Karpas-422 (cell line): ENCODE data around the gene PPME1. TPM values are rescaled to one million over a fixed set of nuclear protein-coding genes. Genes with fewer than 3 reads are reported as not detected.

ENCODE experiments used
- DNase-seq: peaks from one replicate; pipeline ENCODE4 v3.0.0-alpha.2; 2015
- H2AFZ ChIP-seq: fragments of 200-600 bp; sonication (generic); 2 replicates; pipeline ENCODE4 v1.6.1; 2014; ENCODE audit warnings: antibody characterized with exemption, low read length, mixed read lengths
- H3K27ac ChIP-seq: fragments of 200-600 bp; sonication (generic); 2 replicates; pipeline ENCODE4 v1.5.1; 2014; ENCODE audit warnings: mild to moderate bottlenecking, low read length, moderate library complexity
- H3K27me3 ChIP-seq: fragments of 200-600 bp; sonication (generic); 2 replicates; pipeline ENCODE4 v1.6.1; 2014; ENCODE audit warnings: low read length, mixed read lengths
- H3K36me3 ChIP-seq: fragments of 200-600 bp; sonication (generic); 2 replicates; pipeline ENCODE4 v1.6.1; 2014; ENCODE audit warnings: low read length, mixed read lengths; ENCODE audit not compliant: insufficient read depth
- H3K4me1 ChIP-seq: fragments of 200-600 bp; sonication (generic); 2 replicates; pipeline ENCODE4 v1.6.1; 2014; ENCODE audit warnings: mild to moderate bottlenecking, low read length, mixed read lengths
- H3K4me2 ChIP-seq: fragments of 200-600 bp; sonication (generic); 2 replicates; pipeline ENCODE4 v1.6.1; 2014; ENCODE audit warnings: low read length, low read depth, mild to moderate bottlenecking; ENCODE audit not compliant: poor library complexity, severe bottlenecking
- H3K4me3 ChIP-seq: fragments of 200-600 bp; sonication (generic); 2 replicates; pipeline ENCODE4 v1.5.1; 2014; ENCODE audit warnings: mild to moderate bottlenecking, antibody characterized with exemption, low read length, mixed read lengths
- H3K79me2 ChIP-seq: fragments of 200-600 bp; sonication (generic); 2 replicates; pipeline ENCODE4 v1.6.1; 2014; ENCODE audit warnings: mild to moderate bottlenecking, low read length, mixed read lengths
- H3K9ac ChIP-seq: fragments of 200-600 bp; sonication (generic); 2 replicates; pipeline ENCODE4 v1.6.0; 2014; ENCODE audit warnings: low read length
- H3K9me2 ChIP-seq: fragments of 200-600 bp; sonication (generic), shearing (Covaris generic); replicated peaks from 2 replicates; pipeline ENCODE4 v1.6.0; 2014; ENCODE audit warnings: mild to moderate bottlenecking, low read length, moderate library complexity; ENCODE audit not compliant: insufficient read depth
- H3K9me3 ChIP-seq: fragments of 300-700, 200-600 bp; sonication (generic); 2 replicates; pipeline ENCODE4 v1.6.1; 2014; ENCODE audit warnings: low read length, mixed read lengths
- H4K20me1 ChIP-seq: fragments of 200-600 bp; sonication (generic); 2 replicates; pipeline ENCODE4 v1.6.1; 2014; ENCODE audit warnings: mild to moderate bottlenecking, antibody characterized with exemption, low read length, low read depth; ENCODE audit not compliant: insufficient read depth
- total RNA-seq: library from RNA; depleted of rRNA; stranded (reverse); fragments of >200 nt; shearing (Covaris generic); gene quantifications from 2 replicates; pipeline ENCODE4 v1.2.3, GENCODE V29; 2014; ENCODE audit warnings: low replicate concordance

The PPME1 gene
- total RNA-seq, 1 experiment from 2014 or later, result 59.1 TPM

- Histone ChIP-seq H3K79me2 (no peaks in the 10 kb centered on the region), H3K27ac (no peak overlapping the region), H3K9me3 (no peaks in the 10 kb centered on the region), H3K9me2 (no peaks in the 10 kb centered on the region), H3K27me3 (no peaks in the 10 kb centered on the region), H2AFZ (no peak overlapping the region), H3K36me3 (no peaks in the 10 kb centered on the region), H3K4me3 (no peak overlapping the region), H3K4me1 (no peaks in the 10 kb centered on the region), H4K20me1 (no peaks in the 10 kb centered on the region), H3K4me2 (no peak overlapping the region), H3K9ac (no peak overlapping the region)
- no peak for DNase-seq
Measured at GRCh38 chr11:74279256-74279655, 108.2 kb downstream of the PPME1 start.

- Histone ChIP-seq H4K20me1 (no peaks in the 10 kb centered on the region), H3K9me2 (no peaks in the 10 kb centered on the region), H3K79me2 (no peaks in the 10 kb centered on the region), H3K9me3 (no peaks in the 10 kb centered on the region), H3K9ac (no peak overlapping the region), H3K27me3 (no peaks in the 10 kb centered on the region), H3K36me3 (no peaks in the 10 kb centered on the region), H3K27ac (no peak overlapping the region), H3K4me1 (no peaks in the 10 kb centered on the region), H3K4me3 (no peak overlapping the region), H2AFZ (no peak overlapping the region), H3K4me2 (no peak overlapping the region)
- no peak for DNase-seq
Measured at GRCh38 chr11:74280494-74280893, 109.4 kb downstream of the PPME1 start.

GRCh38 chr11:74282421-74282820 is 111.3 kb downstream of the PPME1 start:
- Histone ChIP-seq H4K20me1 (no peaks in the 10 kb centered on the region), H3K4me2 (no peak overlapping the region), H2AFZ (no peak overlapping the region), H3K4me3 (no peak overlapping the region), H3K4me1 (no peaks in the 10 kb centered on the region), H3K36me3 (no peaks in the 10 kb centered on the region), H3K9me3 (no peaks in the 10 kb centered on the region), H3K9me2 (no peaks in the 10 kb centered on the region), H3K9ac (no peak overlapping the region), H3K79me2 (no peaks in the 10 kb centered on the region), H3K27ac (no peak overlapping the region), H3K27me3 (no peaks in the 10 kb centered on the region)
- no peak for DNase-seq

- Histone ChIP-seq H3K9ac (no peak overlapping the region), H3K36me3 (no peaks in the 10 kb centered on the region), H3K27ac (no peak overlapping the region), H3K9me2 (no peaks in the 10 kb centered on the region), H3K4me1 (no peaks in the 10 kb centered on the region), H2AFZ (no peak overlapping the region), H3K4me3 (no peak overlapping the region), H4K20me1 (no peaks in the 10 kb centered on the region), H3K4me2 (no peak overlapping the region), H3K27me3 (no peaks in the 10 kb centered on the region), H3K9me3 (no peaks in the 10 kb centered on the region), H3K79me2 (no peaks in the 10 kb centered on the region)
- DNase-seq, result no peak
Measured at GRCh38 chr11:74282914-74283371, 111.9 kb downstream of the PPME1 start.

GRCh38 chr11:74283580-74284180 is 112.6 kb downstream of the PPME1 start:
- Histone ChIP-seq H3K4me3 (no peak overlapping the region), H3K9me3 (no peaks in the 10 kb centered on the region), H3K79me2 (no peaks in the 10 kb centered on the region), H3K4me2 (no peak overlapping the region), H2AFZ (no peak overlapping the region), H3K36me3 (no peaks in the 10 kb centered on the region), H4K20me1 (no peaks in the 10 kb centered on the region), H3K9ac (no peak overlapping the region), H3K9me2 (no peaks in the 10 kb centered on the region), H3K27me3 (no peaks in the 10 kb centered on the region), H3K4me1 (no peaks in the 10 kb centered on the region), H3K27ac (no peak overlapping the region)
- DNase-seq, result no peak

GRCh38 chr11:74284466-74284865 is 113.4 kb downstream of the PPME1 start:
- H3K9ac ChIP-seq, result no peak overlapping the region
- H3K9me2 ChIP-seq, result no peaks in the 10 kb centered on the region
- no peaks in the 10 kb centered on the region for H3K4me1 ChIP-seq
- no peak for DNase-seq
- no peak overlapping the region for H3K4me2 ChIP-seq
- no peaks in the 10 kb centered on the region for H3K9me3 ChIP-seq
- no peak overlapping the region for H3K4me3 ChIP-seq
- H3K27ac ChIP-seq, result no peak overlapping the region
- no peaks in the 10 kb centered on the region for H3K79me2 ChIP-seq
- no peaks in the 10 kb centered on the region for H3K27me3 ChIP-seq
- no peaks in the 10 kb centered on the region for H3K36me3 ChIP-seq
- no peaks in the 10 kb centered on the region for H4K20me1 ChIP-seq
- no peak overlapping the region for H2AFZ ChIP-seq

GRCh38 chr11:74288161-74288560 is 117.1 kb downstream of the PPME1 start:
- no peak overlapping the region for H2AFZ ChIP-seq
- DNase-seq, result no peak
- H3K4me2 ChIP-seq, result no peak overlapping the region
- H3K36me3 ChIP-seq, result no peaks in the 10 kb centered on the region
- no peaks in the 10 kb centered on the region for H3K9me2 ChIP-seq
- no peaks in the 10 kb centered on the region for H3K9me3 ChIP-seq
- no peaks in the 10 kb centered on the region for H3K27me3 ChIP-seq
- H4K20me1 ChIP-seq, result no peaks in the 10 kb centered on the region
- no peak overlapping the region for H3K27ac ChIP-seq
- H3K4me1 ChIP-seq, result no peaks in the 10 kb centered on the region
- no peaks in the 10 kb centered on the region for H3K79me2 ChIP-seq
- no peak overlapping the region for H3K9ac ChIP-seq
- H3K4me3 ChIP-seq, result no peak overlapping the region

GRCh38 chr11:74288911-74289310 is 117.8 kb downstream of the PPME1 start:
- no peaks in the 10 kb centered on the region for H3K4me1 ChIP-seq
- no peaks in the 10 kb centered on the region for H4K20me1 ChIP-seq
- no peaks in the 10 kb centered on the region for H3K9me2 ChIP-seq
- H3K9me3 ChIP-seq, result no peaks in the 10 kb centered on the region
- H3K4me2 ChIP-seq, result no peak overlapping the region
- no peaks in the 10 kb centered on the region for H3K36me3 ChIP-seq
- DNase-seq, result no peak
- H3K27ac ChIP-seq, result no peak overlapping the region
- H3K27me3 ChIP-seq, result no peaks in the 10 kb centered on the region
- H3K79me2 ChIP-seq, result no peaks in the 10 kb centered on the region
- no peak overlapping the region for H2AFZ ChIP-seq
- no peak overlapping the region for H3K4me3 ChIP-seq
- H3K9ac ChIP-seq, result no peak overlapping the region
